HCT116 (cell line): ENCODE measurements around the gene NOP14. TPM values are rescaled to one million over a fixed set of nuclear protein-coding genes. Genes with fewer than 3 reads are reported as not detected.

ENCODE experiments used
- ATAC-seq: fragments of 200-7000 bp; cut with Tn5 transposase; 2 replicates; pipeline ENCODE4 v1.9.1; 2020; ENCODE audit warnings: mild to moderate bottlenecking, moderate library complexity
- BruUV-seq: library from RNA; stranded (reverse); fragments of 400-500 nt; replicated peaks from 2 replicates; lab custom pipeline; 2021; lab: Mats Ljungman, UMichigan
- CTCF ChIA-PET: fragments of 300-600 bp; sonication (Branson Sonifier 250); formaldehyde crosslinking; loops from one replicate; lab custom pipeline; 2021; ENCODE audit warnings: antibody characterized with exemption; lab: Charles Lee
- POLR2A ChIA-PET: fragments of 300-600, 350-600 bp; sonication (Branson Sonifier 250); formaldehyde crosslinking; loops from one replicate; lab custom pipeline; 2021; ENCODE audit warnings: antibody characterized with exemption; lab: Charles Lee
- RAD21 ChIA-PET, 2 experiments: fragments of 300-600 bp; sonication (Branson Sonifier 250); formaldehyde crosslinking; loops; one replicate each; lab custom pipeline; 2023; ENCODE audit warnings: low total read pairs in 2 of 2; ENCODE audit not compliant: uncharacterized antibody in 2 of 2, unreplicated experiment in 2 of 2, low non-redundant PET in 1 of 2; lab: Charles Lee
- DNase-seq: peaks from one replicate; pipeline ENCODE4 v3.0.0-alpha.2; 2010; ENCODE audit warnings: low read depth, low spot score
- H2AFZ ChIP-seq: fragments of 200-600 bp; shearing (Covaris generic), sonication (generic); 2 replicates; pipeline ENCODE4 v1.6.1; 2017; ENCODE audit warnings: low read depth, mixed run types, mixed read lengths, antibody characterized with exemption, low read length; ENCODE audit not compliant: poor library complexity, severe bottlenecking
- H3K27ac ChIP-seq: 2 replicates; pipeline ENCODE4 v1.5.1; 2012; ENCODE audit warnings: low read depth, low read length
- H3K27me3 ChIP-seq: fragments of 200-600 bp; sonication (generic); 2 replicates; pipeline ENCODE4 v1.6.1; 2016; ENCODE audit warnings: mixed run types, low read length, mixed read lengths; ENCODE audit not compliant: insufficient read depth
- H3K36me3 ChIP-seq, 2 experiments: fragments of 200-500 bp in 1 of 2; fragments of 200-600 bp in 1 of 2; sonication (Bioruptor generic) in 1 of 2; sonication (generic) in 1 of 2; 2 replicates each; pipeline versions ENCODE4 v1.5.1 to v1.6.1; 2014 to 2016; ENCODE audit warnings: low read length in 2 of 2, inconsistent platforms in 1 of 2, mixed read lengths in 1 of 2, mixed run types in 1 of 2; ENCODE audit not compliant: insufficient read depth in 2 of 2, control insufficient read depth in 1 of 2
- H3K4me1 ChIP-seq, 2 experiments: fragments of 200-600 bp in 1 of 2; sonication (generic) in 1 of 2; 2 replicates each; pipeline versions ENCODE4 v1.5.1 to v1.6.1; 2012 to 2017; ENCODE audit warnings: low read length in 2 of 2, inconsistent platforms in 1 of 2, mild to moderate bottlenecking in 1 of 2, mixed read lengths in 1 of 2, mixed run types in 1 of 2, moderate library complexity in 1 of 2; ENCODE audit not compliant: insufficient read depth in 2 of 2, control insufficient read depth in 1 of 2
- H3K4me2 ChIP-seq: fragments of 200-600 bp; sonication (generic); 2 replicates; pipeline ENCODE4 v1.6.1; 2017; ENCODE audit warnings: mixed run types, low read length, mixed read lengths
- H3K4me3 ChIP-seq, 2 experiments: fragments of 200-600 bp in 1 of 2; sonication (generic) in 1 of 2; replicated peaks in 1 of 2; 2 replicates each; pipeline ENCODE4 v1.5.1; 2011 to 2016; ENCODE audit warnings: low read length in 2 of 2, control low read depth in 1 of 2, low read depth in 1 of 2, mild to moderate bottlenecking in 1 of 2, mixed read lengths in 1 of 2, mixed run types in 1 of 2
- H3K79me2 ChIP-seq: fragments of 200-600 bp; sonication (generic); 2 replicates; pipeline ENCODE4 v1.6.1; 2017; ENCODE audit warnings: mild to moderate bottlenecking, mixed run types, low read length, moderate library complexity, mixed read lengths; ENCODE audit not compliant: insufficient read depth
- H3K9ac ChIP-seq: fragments of 200-600 bp; sonication (generic); 2 replicates; pipeline ENCODE4 v1.6.1; 2016; ENCODE audit warnings: low read length, mixed read lengths
- H3K9me2 ChIP-seq: fragments of 200-600 bp; sonication (generic), shearing (Covaris generic); 2 replicates; pipeline ENCODE4 v1.6.1; 2017; ENCODE audit warnings: mixed run types, mild to moderate bottlenecking, moderate library complexity; ENCODE audit not compliant: insufficient read depth
- H3K9me3 ChIP-seq, 2 experiments: fragments of 200-500 bp in 1 of 2; fragments of 200-600 bp in 1 of 2; sonication (Bioruptor generic) in 1 of 2; sonication (generic) in 1 of 2; 2 replicates each; pipeline ENCODE4 v1.6.1; 2014 to 2017; ENCODE audit warnings: low read length in 2 of 2, mixed read lengths in 2 of 2, inconsistent platforms in 1 of 2, low read depth in 1 of 2, mild to moderate bottlenecking in 1 of 2, mixed run types in 1 of 2, moderate library complexity in 1 of 2; ENCODE audit not compliant: control insufficient read depth in 1 of 2, insufficient read depth in 1 of 2
- H4K20me1 ChIP-seq: fragments of 200-600 bp; sonication (generic), shearing (Covaris generic); 2 replicates; pipeline ENCODE4 v1.6.1; 2017; ENCODE audit warnings: mixed run types, mild to moderate bottlenecking, moderate library complexity; ENCODE audit not compliant: insufficient read depth
- CEBPB ChIP-seq: IDR thresholded peaks from 2 replicates; pipeline ENCODE4 v1.6.1; 2012; ENCODE audit warnings: low read depth
- EGR1 ChIP-seq: IDR thresholded peaks from 2 replicates; pipeline ENCODE4 v1.6.1; 2012; ENCODE audit warnings: low read depth
- EZH2 ChIP-seq: fragments of 200-600 bp; sonication (generic); IDR thresholded peaks from 2 replicates; pipeline ENCODE4 v1.6.1; 2017; ENCODE audit warnings: antibody characterized with exemption, mixed run types
- EZH2phosphoT487 ChIP-seq: fragments of 200-600 bp; IDR thresholded peaks from 2 replicates; pipeline ENCODE4 v1.6.1; 2018; ENCODE audit warnings: antibody characterized with exemption, borderline replicate concordance
- POLR2A ChIP-seq: IDR thresholded peaks from 2 replicates; pipeline ENCODE4 v1.7.0; 2011; ENCODE audit warnings: borderline replicate concordance; ENCODE audit not compliant: insufficient read depth, insufficient read length; ENCODE audit errors: extremely low read depth
- REST ChIP-seq: IDR thresholded peaks from 2 replicates; pipeline ENCODE4 v1.6.1; 2012; ENCODE audit warnings: low read depth
- SP1 ChIP-seq: IDR thresholded peaks from 2 replicates; pipeline ENCODE4 v1.6.1; 2012; ENCODE audit warnings: low read depth
- SRF ChIP-seq: IDR thresholded peaks from 2 replicates; pipeline ENCODE4 v1.6.1; 2012; ENCODE audit warnings: low read depth
- TCF7L2 ChIP-seq: IDR thresholded peaks from 2 replicates; pipeline ENCODE4 v1.7.0; 2011; ENCODE audit warnings: borderline replicate concordance, inconsistent platforms; ENCODE audit not compliant: insufficient read depth, insufficient read length; ENCODE audit errors: extremely low read depth
- ZNF274 ChIP-seq: fragments of 200-500 bp; sonication (Bioruptor generic); IDR thresholded peaks from 2 replicates; pipeline ENCODE4 v1.6.1; 2014; ENCODE audit warnings: mild to moderate bottlenecking, low read depth, low read length, inconsistent platforms
- intact Hi-C: fragments of 100-400 bp; cut with micrococcal nuclease; formaldehyde crosslinking; loops from 2 replicates; pipeline ENCODE4 v1.10.0; 2022
- total RNA-seq: library from RNA; stranded (reverse); gene quantifications from one replicate; pipeline ENCODE4 v1.2.1, GENCODE V29; 2021; ENCODE audit not compliant: unreplicated experiment
- TF ChIP-seq, protein P1 (sequence below): IDR thresholded peaks from 2 replicates; pipeline ENCODE4 v1.6.1; 2012

NOP14 gene
- total RNA-seq, 1 experiment from 2014 or later = 67.3 TPM

DNA sequence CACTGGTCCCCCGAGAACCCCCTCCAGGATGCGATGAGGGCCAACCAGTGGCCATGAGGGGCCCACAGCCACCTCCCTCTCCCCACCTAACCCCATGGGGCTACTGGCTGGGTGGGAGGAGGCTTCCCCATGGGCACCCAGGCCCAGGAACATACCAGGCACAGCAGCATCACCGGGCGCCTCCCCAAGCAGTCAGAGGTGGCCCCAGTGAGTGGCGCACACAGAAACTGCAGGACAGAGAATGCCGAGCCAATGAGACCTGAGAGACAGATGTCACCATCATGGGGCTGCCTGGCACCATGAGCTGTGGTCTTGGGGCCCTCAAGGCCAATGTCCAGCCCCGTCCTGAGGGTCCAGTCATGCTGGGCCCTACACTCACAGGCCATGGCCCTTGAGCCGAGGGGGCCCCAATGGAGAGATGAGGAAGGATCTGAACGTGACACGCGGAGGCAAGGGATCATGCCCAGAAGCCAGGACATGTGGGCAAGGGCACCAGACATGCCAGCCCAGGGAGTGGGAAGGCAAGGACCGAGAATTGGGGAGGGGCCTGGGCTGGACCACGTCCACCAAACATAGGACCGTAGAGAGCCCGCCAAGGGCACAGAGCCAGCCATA lies 30.1 kb downstream of the NOP14 start:
- no peaks in the 10 kb centered on the region for H3K9me2 ChIP-seq
- peaks cover 36% of the 10 kb centered on the region for H3K79me2 ChIP-seq
- ATAC-seq (no peak), DNase-seq (no peak)
- ChIA-PET POLR2A (no interaction called here), RAD21 (no interaction called here), CTCF (no interaction called here)
- peak overlapping the region; percentile 89 for H3K4me2 ChIP-seq
- BruUV-seq = no TSS peak
- no peak overlapping the region for H2AFZ ChIP-seq
- no peaks in the 10 kb centered on the region for H3K27me3 ChIP-seq
- H3K9me3 ChIP-seq = no peaks in the 10 kb centered on the region
- H3K4me3 ChIP-seq = peak overlapping the region; percentile 65 to 95
- peaks cover 5% of the 10 kb centered on the region; the same call in 1 of the 2 replicates for H4K20me1 ChIP-seq
- peak overlapping the region; percentile 73; the same call in 1 of the 2 replicates for H3K27ac ChIP-seq
- TF ChIP-seq, protein P1, sequence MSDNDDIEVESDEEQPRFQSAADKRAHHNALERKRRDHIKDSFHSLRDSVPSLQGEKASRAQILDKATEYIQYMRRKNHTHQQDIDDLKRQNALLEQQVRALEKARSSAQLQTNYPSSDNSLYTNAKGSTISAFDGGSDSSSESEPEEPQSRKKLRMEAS = no peak
- no peak for TF ChIP-seq CEBPB
- TF ChIP-seq SRF = no peak
- no peak for TF ChIP-seq EZH2
- no peak for TF ChIP-seq EZH2phosphoT487
- TF ChIP-seq SP1 = no peak
- TF ChIP-seq POLR2A = no peak
- TF ChIP-seq TCF7L2 = no peak
- TF ChIP-seq REST = no peak
- no peak for TF ChIP-seq EGR1
- TF ChIP-seq ZNF274 = no peak
- peaks cover 2 to 37% of the 10 kb centered on the region in 2 experiments; a peak in 2 of 4 replicates for H3K36me3 ChIP-seq
- H3K9ac ChIP-seq = peak overlapping the region; percentile 74
- intact Hi-C loops = no loop called here
- peaks cover 24 to 40% of the 10 kb centered on the region in 2 experiments for H3K4me1 ChIP-seq
